Upper lobe of left lung (tissue), 6 donors: Measurements from ENCODE around the gene ITIH1. TPM values are rescaled to one million over a fixed set of nuclear protein-coding genes. Genes with fewer than 3 reads are reported as not detected.
"Not testable (repeated sequence)": the region's sequence is repeated elsewhere in the genome, so short reads cannot be mapped to it uniquely, and the experiment has no call there.

Experiments used
- ATAC-seq, 2 donors: fragments of 200-7000 bp; cut with Tn5 transposase; one replicate each; pipeline ENCODE4 v1.9.1; 2022; ENCODE audit warnings: mild to moderate bottlenecking in 2 of 2, moderate library complexity in 2 of 2; ENCODE audit not compliant: low FRiP score in 2 of 2
- DNase-seq, 2 donors: peaks; one replicate each; pipeline ENCODE4 v3.0.0-alpha.2; 2019 to 2020
- H3K27ac ChIP-seq, 4 donors: fragments of 200-600 bp; sonication (generic); one replicate each; pipeline ENCODE4 v1.5.1; 2016 to 2019
- H3K27me3 ChIP-seq, 4 donors: fragments of 200-600 bp; sonication (generic); one replicate each; pipeline ENCODE4 v1.5.1; 2017 to 2019
- H3K36me3 ChIP-seq, 4 donors: fragments of 200-600 bp; sonication (generic); one replicate each; pipeline ENCODE4 v1.5.1; 2016 to 2019
- H3K4me1 ChIP-seq, 4 donors: fragments of 200-600 bp; sonication (generic); one replicate each; pipeline ENCODE4 v1.5.1; 2018 to 2019
- H3K4me3 ChIP-seq, 4 donors: fragments of 200-600 bp; sonication (generic); one replicate each; pipeline ENCODE4 v1.5.1; 2017 to 2019; ENCODE audit warnings: mild to moderate bottlenecking in 2 of 4, moderate library complexity in 1 of 4
- H3K9me3 ChIP-seq, 4 donors: fragments of 200-600 bp; sonication (generic); one replicate each; pipeline ENCODE4 v1.5.1; 2018 to 2019
- CTCF ChIP-seq, 6 experiments: fragments of 450-650 bp in 4 of 6; fragments of 200-600 bp in 2 of 6; sonication (generic) in 2 of 6; IDR thresholded peaks; one replicate each; pipeline ENCODE4 v1.5.1; 2016 to 2019; ENCODE audit warnings: antibody characterized with exemption in 6 of 6
- EP300 ChIP-seq, 4 donors: sonication (generic); formaldehyde crosslinking; IDR thresholded peaks; one replicate each; pipeline ENCODE4 v1.5.1; 2017; ENCODE audit warnings: antibody characterized with exemption in 4 of 4, control low read depth in 2 of 4
- POLR2A ChIP-seq, 4 donors: fragments of 450-650 bp; IDR thresholded peaks; one replicate each; pipeline ENCODE4 v1.5.1; 2016 to 2017; ENCODE audit warnings: antibody characterized with exemption in 4 of 4, mild to moderate bottlenecking in 2 of 4
- POLR2AphosphoS5 ChIP-seq, 2 donors: sonication (generic); formaldehyde crosslinking; IDR thresholded peaks; one replicate each; pipeline ENCODE4 v1.5.1; 2017; ENCODE audit warnings: antibody characterized with exemption in 2 of 2
- WGBS, 2 donors: methylation state at CpG; one replicate each; pipeline ENCODE4 v1.1.5; 2017 to 2018; 5-methylcytosine and 5-hydroxymethylcytosine counted together
- total RNA-seq, 6 donors: library from RNA; depleted of rRNA in 4 of 6; stranded (reverse); fragments of >200 nt in 4 of 6; gene quantifications; one replicate each; pipeline versions ENCODE4 v1.1.0 to v1.2.1, GENCODE V29; 2016 to 2021
- donor health status: DM: no; HTN: no; CAD: no; lungs with moderate emphysema.
- donor health status: DM: no; HTN: yes; CAD: no; lungs with severe emphysema.

ITIH1 gene, protein sequence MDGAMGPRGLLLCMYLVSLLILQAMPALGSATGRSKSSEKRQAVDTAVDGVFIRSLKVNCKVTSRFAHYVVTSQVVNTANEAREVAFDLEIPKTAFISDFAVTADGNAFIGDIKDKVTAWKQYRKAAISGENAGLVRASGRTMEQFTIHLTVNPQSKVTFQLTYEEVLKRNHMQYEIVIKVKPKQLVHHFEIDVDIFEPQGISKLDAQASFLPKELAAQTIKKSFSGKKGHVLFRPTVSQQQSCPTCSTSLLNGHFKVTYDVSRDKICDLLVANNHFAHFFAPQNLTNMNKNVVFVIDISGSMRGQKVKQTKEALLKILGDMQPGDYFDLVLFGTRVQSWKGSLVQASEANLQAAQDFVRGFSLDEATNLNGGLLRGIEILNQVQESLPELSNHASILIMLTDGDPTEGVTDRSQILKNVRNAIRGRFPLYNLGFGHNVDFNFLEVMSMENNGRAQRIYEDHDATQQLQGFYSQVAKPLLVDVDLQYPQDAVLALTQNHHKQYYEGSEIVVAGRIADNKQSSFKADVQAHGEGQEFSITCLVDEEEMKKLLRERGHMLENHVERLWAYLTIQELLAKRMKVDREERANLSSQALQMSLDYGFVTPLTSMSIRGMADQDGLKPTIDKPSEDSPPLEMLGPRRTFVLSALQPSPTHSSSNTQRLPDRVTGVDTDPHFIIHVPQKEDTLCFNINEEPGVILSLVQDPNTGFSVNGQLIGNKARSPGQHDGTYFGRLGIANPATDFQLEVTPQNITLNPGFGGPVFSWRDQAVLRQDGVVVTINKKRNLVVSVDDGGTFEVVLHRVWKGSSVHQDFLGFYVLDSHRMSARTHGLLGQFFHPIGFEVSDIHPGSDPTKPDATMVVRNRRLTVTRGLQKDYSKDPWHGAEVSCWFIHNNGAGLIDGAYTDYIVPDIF
- total RNA-seq: under 1 TPM in 2 of 6 donors, not detected in 4; 0.40 to 0.54 TPM

DNA sequence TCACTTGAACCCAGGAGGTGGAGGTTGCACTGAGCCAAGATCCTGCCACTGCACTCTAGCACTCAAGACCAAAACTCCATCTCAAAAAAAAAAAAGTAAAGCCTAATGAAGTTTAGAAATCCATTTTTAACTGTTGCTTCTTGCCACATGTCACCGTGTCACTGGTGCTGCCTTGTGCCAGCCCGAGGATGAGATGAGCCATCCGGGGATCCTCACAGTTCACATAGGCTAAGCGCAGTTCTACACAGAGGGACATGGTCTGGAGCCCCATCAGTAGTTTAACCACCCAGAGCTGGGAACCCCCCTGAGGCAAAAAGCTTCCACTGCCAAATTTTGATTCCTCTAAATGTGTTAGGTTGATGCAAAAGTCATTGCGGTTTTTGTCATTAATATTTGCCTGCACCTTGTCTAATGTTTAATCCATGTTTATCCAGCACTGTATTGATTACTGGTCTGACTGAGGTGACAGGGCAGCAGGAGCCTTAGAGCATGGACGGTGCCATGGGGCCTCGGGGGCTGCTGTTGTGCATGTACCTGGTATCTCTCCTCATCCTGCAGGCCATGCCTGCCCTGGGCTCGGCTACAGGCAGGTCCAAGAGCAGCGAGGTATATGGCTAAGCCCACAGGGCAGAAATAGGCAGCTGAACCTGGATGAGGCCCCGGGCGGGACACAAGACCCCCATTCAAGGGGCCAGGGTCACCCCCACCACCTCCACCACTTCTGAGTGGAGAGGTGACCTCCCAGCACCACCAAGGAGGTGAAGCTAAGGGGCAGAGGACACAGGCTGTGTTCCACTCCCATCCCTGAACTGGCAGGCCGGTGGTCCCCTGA lies at the start of gene ITIH1:
Gene ITIH1, plus strand, starts transcription at position 473 of the 832 bp plus-strand sequence. Its CDS starts 17 bp downstream, at position 490.
- no peaks in the 10 kb centered on the region for H3K27me3 ChIP-seq
- H3K4me1 ChIP-seq: no peaks in the 10 kb centered on the region
- DNase-seq (no peak), ATAC-seq (no peak)
- no peak within 1 kb of the TSS for H3K27ac ChIP-seq
- H3K4me3 ChIP-seq: no peak within 1 kb of the TSS
- 86 to 88% methylated on average over 7 to 12 of the region's 12 CpGs for WGBS, 2 donors
- no peaks in the 10 kb centered on the region for H3K36me3 ChIP-seq
- H3K9me3 ChIP-seq: no peaks in the 10 kb centered on the region
- TF ChIP-seq EP300 (IDR thresholded peaks at IDR 0.05): no peak
- no peak for TF ChIP-seq CTCF (IDR thresholded peaks at IDR 0.05)
- TF ChIP-seq POLR2A (IDR thresholded peaks at IDR 0.05): no peak
- TF ChIP-seq POLR2AphosphoS5 (IDR thresholded peaks at IDR 0.05): no peak

DNA sequence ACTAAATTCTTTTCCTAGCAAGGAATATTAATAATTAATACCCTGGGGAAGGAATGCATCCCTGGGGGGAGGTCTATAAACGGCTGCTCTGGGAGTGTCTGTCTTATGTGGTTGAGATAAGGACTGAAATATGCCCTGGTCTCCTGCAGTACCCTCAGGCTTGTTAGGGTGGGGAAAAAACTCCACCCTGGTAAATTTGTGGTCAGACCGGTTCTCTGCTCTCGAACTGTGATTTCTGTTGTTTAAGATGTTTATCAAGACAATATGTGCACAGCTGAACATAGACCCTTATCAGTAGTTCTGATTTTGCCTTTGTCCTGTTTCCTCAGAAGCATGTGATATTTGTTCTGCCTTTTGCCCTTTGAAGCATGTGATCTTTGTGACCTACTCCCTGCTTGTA lies 48.6 kb upstream of the ITIH1 start:
- not testable (repeated sequence) for ATAC-seq, H3K27ac ChIP-seq, H3K4me3 ChIP-seq, H3K27me3 ChIP-seq, DNase-seq, H3K9me3 ChIP-seq, H3K4me1 ChIP-seq
- peaks cover 5 to 34% (median 16%) of the 10 kb centered on the region in 4 donors for H3K36me3 ChIP-seq
- 68 to 70% methylated on average over 3 of the region's 3 CpGs for WGBS, 2 donors

- H3K4me3 ChIP-seq: no peak overlapping the region
- peaks cover 5 to 52% (median 26%) of the 10 kb centered on the region in 4 donors for H3K36me3 ChIP-seq
- DNase-seq (no peak), ATAC-seq (no peak)
- TF ChIP-seq POLR2A (IDR thresholded peaks at IDR 0.05) (no peak), POLR2AphosphoS5 (IDR thresholded peaks at IDR 0.05) (no peak), EP300 (IDR thresholded peaks at IDR 0.05) (no peak), CTCF (IDR thresholded peaks at IDR 0.05) (no peak)
- no peaks in the 10 kb centered on the region for H3K4me1 ChIP-seq
- no peak overlapping the region for H3K27ac ChIP-seq
- no peaks in the 10 kb centered on the region for H3K27me3 ChIP-seq
- H3K9me3 ChIP-seq: peaks cover 0 to 8% (median 0%) of the 10 kb centered on the region in 4 donors
Measured at GRCh38 chr3:52730681-52731080, 46.7 kb upstream of the ITIH1 start.

DNA sequence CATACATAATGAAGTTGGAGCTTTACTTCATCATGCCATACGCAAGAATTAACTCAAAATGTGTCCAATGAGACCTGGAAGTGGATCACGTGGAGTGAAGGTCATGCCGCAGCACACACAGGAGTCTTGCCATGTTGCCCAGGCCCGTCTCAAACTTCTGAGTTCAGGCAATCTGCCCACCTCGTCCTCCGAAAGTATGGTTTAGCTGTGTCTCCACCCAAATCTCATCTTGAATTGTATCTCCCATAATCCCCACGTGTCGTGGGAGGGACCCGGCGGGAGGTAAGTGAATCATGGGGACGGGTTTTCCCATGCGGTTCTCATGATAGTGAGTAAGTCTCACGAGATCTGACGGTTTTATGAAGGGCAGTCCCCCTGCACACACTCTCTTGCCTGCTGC lies 45.8 kb upstream of the ITIH1 start:
- H3K27ac ChIP-seq: no peak overlapping the region
- no peak for DNase-seq
- WGBS, 2 donors: 94 to 98% methylated on average over 10 to 14 of the region's 14 CpGs
- H3K27me3 ChIP-seq: no peaks in the 10 kb centered on the region
- H3K4me3 ChIP-seq: no peak overlapping the region
- no peak for ATAC-seq
- H3K9me3 ChIP-seq: peaks cover 0 to 8% (median 0%) of the 10 kb centered on the region in 4 donors
- H3K4me1 ChIP-seq: no peaks in the 10 kb centered on the region
- TF ChIP-seq EP300 (IDR thresholded peaks at IDR 0.05): no peak
- no peak for TF ChIP-seq POLR2A (IDR thresholded peaks at IDR 0.05)
- TF ChIP-seq POLR2AphosphoS5 (IDR thresholded peaks at IDR 0.05): no peak
- TF ChIP-seq CTCF (IDR thresholded peaks at IDR 0.05): no peak
- H3K36me3 ChIP-seq: peaks cover 10 to 59% (median 28%) of the 10 kb centered on the region in 4 donors
